Activated CD4-positive, alpha-beta T cell treated with anti-CD3 and anti-CD28 coated beads, Interleukin-2, amount 50 U/mL, for 48 hours (primary cell): Measurements from ENCODE around the gene TRPT1.
A peak's percentile ranks its signal among the peaks of the same experiment; 100 is the strongest.

Source experiments
- DNase-seq, 2 experiments: peaks; one replicate each; pipeline ENCODE4 v3.0.0-alpha.2; 2020

The TRPT1 gene

GRCh38 chr11:64206457-64207255 is 19.3 kb downstream of the TRPT1 start, which contains the start of gene FERMT3:
FERMT3 (plus strand) TSS chr11:64206721; CDS start chr11:64207365, 644 bp downstream.
- peak; percentile 85 to 88 for DNase-seq

GRCh38 chr11:64204464-64204989 is 21.5 kb downstream of the TRPT1 start:
- peak; percentile 80 to 84 for DNase-seq

- no peak for DNase-seq
Measured at GRCh38 chr11:64204080-64204440, 21.9 kb downstream of the TRPT1 start.

- no peak for DNase-seq
Measured at GRCh38 chr11:64203421-64204079, 22.4 kb downstream of the TRPT1 start.

- no peak for DNase-seq
Measured at GRCh38 chr11:64202992-64203391, 23.0 kb downstream of the TRPT1 start.

GRCh38 chr11:64201543-64201942 is 24.4 kb downstream of the TRPT1 start:
- no peak for DNase-seq

GRCh38 chr11:64198511-64198910 is 27.5 kb downstream of the TRPT1 start:
- no peak for DNase-seq

GRCh38 chr11:64196626-64197025 is 29.4 kb downstream of the TRPT1 start:
- DNase-seq, result no peak

- no peak for DNase-seq
Measured at GRCh38 chr11:64192434-64192833, 33.6 kb downstream of the TRPT1 start.

- DNase-seq, result peak; percentile 48 to 61
Measured at GRCh38 chr11:64186492-64187165, 39.4 kb downstream of the TRPT1 start.

GRCh38 chr11:64185693-64186491 is 40.1 kb downstream of the TRPT1 start, which contains the start of gene STIP1:
STIP1 (plus strand) TSS chr11:64186171; CDS start chr11:64186262, 91 bp downstream.
- peak; percentile 98 to 99 for DNase-seq

GRCh38 chr11:64185175-64185692 is 40.8 kb downstream of the TRPT1 start:
- no peak for DNase-seq

- DNase-seq, result no peak
Measured at GRCh38 chr11:64183890-64184289, 42.1 kb downstream of the TRPT1 start.

- peak; percentile 48 to 60 for DNase-seq
Measured at GRCh38 chr11:64181506-64182411, 44.2 kb downstream of the TRPT1 start.

- DNase-seq, result no peak
Measured at GRCh38 chr11:64180891-64181290, 45.1 kb downstream of the TRPT1 start.

- no peak for DNase-seq
Measured at GRCh38 chr11:64178951-64179639, 46.9 kb downstream of the TRPT1 start.

GRCh38 chr11:64178203-64178602 is 47.8 kb downstream of the TRPT1 start:
- DNase-seq, result no peak

- no peak for DNase-seq
Measured at GRCh38 chr11:64176751-64177150, 49.2 kb downstream of the TRPT1 start.
